Measurements from ENCODE around the gene MTNR1A. TPM values are rescaled to one million over a fixed set of nuclear protein-coding genes. Genes with fewer than 3 reads are reported as not detected.
"Not testable (repeated sequence)": the region's sequence is repeated elsewhere in the genome, so short reads cannot be mapped to it uniquely, and the experiment has no call there.

Gene MTNR1A
- total and polyA plus RNA-seq, 3 donors from 2014 or later: 1.5 to 3.3 (median 1.9) TPM

DNA sequence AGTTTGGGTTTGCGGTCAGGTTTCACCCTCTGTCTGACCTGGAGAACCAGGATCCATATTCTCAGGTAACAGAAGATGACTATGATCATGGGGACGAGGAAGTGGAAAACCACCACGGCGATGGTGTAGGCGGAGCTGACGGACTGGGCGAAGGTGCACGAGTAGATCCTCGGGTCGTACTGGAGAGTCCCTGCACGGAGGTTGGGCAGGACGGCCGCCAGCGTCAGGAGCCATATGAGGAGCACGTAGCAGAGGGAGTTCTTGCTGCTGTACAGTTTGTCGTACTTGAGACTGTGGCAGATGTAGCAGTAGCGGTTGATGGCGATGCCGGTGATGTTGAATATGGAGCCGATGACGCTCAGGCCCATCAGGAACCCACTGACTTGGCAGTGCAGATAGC is 21.3 kb downstream of the MTNR1A start:
- no peak overlapping the region for H3K4me3 ChIP-seq
- 85 to 87% methylated on average over 21 of the region's 21 CpGs for WGBS, 2 donors
- H3K27ac ChIP-seq: no peak overlapping the region
- H3K27me3 ChIP-seq: no peaks in the 10 kb centered on the region
- no peak for DNase-seq
- TF ChIP-seq POLR2A (IDR thresholded peaks at IDR 0.05): no peak
- TF ChIP-seq, protein P1, sequence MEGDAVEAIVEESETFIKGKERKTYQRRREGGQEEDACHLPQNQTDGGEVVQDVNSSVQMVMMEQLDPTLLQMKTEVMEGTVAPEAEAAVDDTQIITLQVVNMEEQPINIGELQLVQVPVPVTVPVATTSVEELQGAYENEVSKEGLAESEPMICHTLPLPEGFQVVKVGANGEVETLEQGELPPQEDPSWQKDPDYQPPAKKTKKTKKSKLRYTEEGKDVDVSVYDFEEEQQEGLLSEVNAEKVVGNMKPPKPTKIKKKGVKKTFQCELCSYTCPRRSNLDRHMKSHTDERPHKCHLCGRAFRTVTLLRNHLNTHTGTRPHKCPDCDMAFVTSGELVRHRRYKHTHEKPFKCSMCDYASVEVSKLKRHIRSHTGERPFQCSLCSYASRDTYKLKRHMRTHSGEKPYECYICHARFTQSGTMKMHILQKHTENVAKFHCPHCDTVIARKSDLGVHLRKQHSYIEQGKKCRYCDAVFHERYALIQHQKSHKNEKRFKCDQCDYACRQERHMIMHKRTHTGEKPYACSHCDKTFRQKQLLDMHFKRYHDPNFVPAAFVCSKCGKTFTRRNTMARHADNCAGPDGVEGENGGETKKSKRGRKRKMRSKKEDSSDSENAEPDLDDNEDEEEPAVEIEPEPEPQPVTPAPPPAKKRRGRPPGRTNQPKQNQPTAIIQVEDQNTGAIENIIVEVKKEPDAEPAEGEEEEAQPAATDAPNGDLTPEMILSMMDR (IDR thresholded peaks at IDR 0.05): no peak
- H3K9me3 ChIP-seq: no peaks in the 10 kb centered on the region
- intact Hi-C loops (cut with DNase I; ENCODE audit: low total_unique reads): no loop called here
- H3K4me1 ChIP-seq: no peaks in the 10 kb centered on the region
- H3K36me3 ChIP-seq (ENCODE audit: low read depth, missing control alignments): no peaks in the 10 kb centered on the region

- DNase-seq; H3K36me3 ChIP-seq (ENCODE audit: low read depth, missing control alignments); intact Hi-C loops (cut with DNase I; ENCODE audit: low total_unique reads); H3K9me3 ChIP-seq; H3K4me3 ChIP-seq; H3K27me3 ChIP-seq; H3K4me1 ChIP-seq; H3K27ac ChIP-seq: not testable (repeated sequence)
- 91 to 96% methylated on average over 4 of the region's 4 CpGs for WGBS, 2 donors
Observed at GRCh38 chr4:186523927-186524326, 31.4 kb downstream of the MTNR1A start.

DNA sequence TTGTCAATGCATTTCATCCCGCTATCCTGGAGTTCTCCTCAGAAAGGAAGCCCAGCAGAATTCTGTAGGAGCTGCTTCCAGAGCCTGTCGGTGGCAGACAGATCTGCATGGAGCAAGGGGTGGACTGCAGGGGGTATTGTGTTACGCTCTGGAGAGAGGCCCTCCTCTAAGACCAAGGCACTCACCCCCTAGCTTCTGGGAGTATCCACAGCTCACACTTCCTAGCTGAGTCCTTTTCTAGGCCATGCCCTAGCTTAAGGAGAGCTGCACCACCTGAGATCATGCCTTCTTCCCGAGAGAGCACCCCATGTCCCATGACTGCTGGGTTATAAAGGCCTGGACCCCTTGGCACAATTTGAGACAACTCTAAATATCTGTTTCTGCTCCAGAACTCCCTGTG is 39.1 kb downstream of the MTNR1A start:
- Histone ChIP-seq H3K27ac (no peak overlapping the region), H3K9me3 (no peaks in the 10 kb centered on the region), H3K36me3 (ENCODE audit: low read depth, missing control alignments) (no peaks in the 10 kb centered on the region), H3K27me3 (no peaks in the 10 kb centered on the region), H3K4me1 (no peaks in the 10 kb centered on the region), H3K4me3 (no peak overlapping the region)
- no peak for TF ChIP-seq POLR2A (IDR thresholded peaks at IDR 0.05)
- TF ChIP-seq, protein P1 (IDR thresholded peaks at IDR 0.05): no peak
- 63 to 70% methylated on average over 4 of the region's 4 CpGs for WGBS, 2 donors
- no peak for DNase-seq
- intact Hi-C loops (cut with DNase I; ENCODE audit: low total_unique reads): no loop called here

DNA sequence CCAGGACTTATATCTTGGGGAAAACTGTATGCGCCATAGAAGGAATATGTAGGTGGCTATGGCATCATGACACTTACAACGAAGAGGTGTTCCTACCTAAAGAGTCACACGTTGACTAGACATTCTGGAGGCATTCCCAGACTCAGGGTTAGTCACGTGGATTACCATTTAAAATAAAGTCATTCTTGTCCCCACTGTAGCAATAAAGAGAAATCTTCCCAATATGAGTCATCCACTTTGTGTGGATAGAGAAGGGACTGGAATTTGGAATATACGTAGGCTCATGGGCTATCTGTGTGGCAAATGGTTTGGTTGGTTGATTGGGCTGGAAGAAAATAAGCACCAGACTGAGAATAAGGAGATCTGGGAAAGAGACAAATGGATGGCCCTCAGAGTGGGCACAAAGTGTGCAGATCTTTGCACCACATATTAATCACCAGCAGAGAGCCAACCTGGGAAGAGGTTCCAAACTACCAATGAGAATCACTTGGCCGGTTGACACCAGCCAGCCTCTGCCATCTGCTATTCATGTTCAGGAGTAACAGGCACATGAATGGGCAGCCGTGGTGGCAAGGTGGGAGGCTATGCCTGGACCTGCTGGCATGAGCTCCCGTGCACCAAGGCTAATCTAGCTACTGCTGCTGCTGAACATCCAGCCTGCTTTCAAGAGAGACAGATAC is 41.0 kb downstream of the MTNR1A start:
- no peaks in the 10 kb centered on the region for H3K4me1 ChIP-seq
- DNase-seq: no peak
- no peaks in the 10 kb centered on the region for H3K27me3 ChIP-seq
- 81 to 88% methylated on average over 8 of the region's 8 CpGs for WGBS, 2 donors
- H3K9me3 ChIP-seq: no peaks in the 10 kb centered on the region
- H3K36me3 ChIP-seq (ENCODE audit: low read depth, missing control alignments): no peaks in the 10 kb centered on the region
- no peak overlapping the region for H3K4me3 ChIP-seq
- intact Hi-C loops (cut with DNase I; ENCODE audit: low total_unique reads): no loop called here
- no peak for TF ChIP-seq POLR2A (IDR thresholded peaks at IDR 0.05)
- TF ChIP-seq, protein P1 (IDR thresholded peaks at IDR 0.05): no peak
- no peak overlapping the region for H3K27ac ChIP-seq

- H3K36me3 ChIP-seq (ENCODE audit: low read depth, missing control alignments); H3K4me3 ChIP-seq; H3K27ac ChIP-seq; H3K9me3 ChIP-seq; intact Hi-C loops (cut with DNase I; ENCODE audit: low total_unique reads); H3K4me1 ChIP-seq; H3K27me3 ChIP-seq; DNase-seq: not testable (repeated sequence)
- 96 to 99% methylated on average over 8 of the region's 8 CpGs for WGBS, 2 donors
Observed at GRCh38 chr4:186504771-186505170, 50.6 kb downstream of the MTNR1A start.

GRCh38 chr4:186502231-186502630 is 53.1 kb downstream of the MTNR1A start:
- WGBS, 2 donors: 37 to 43% methylated on average over 2 of the region's 2 CpGs
- H3K9me3 ChIP-seq: no peaks in the 10 kb centered on the region
- no peaks in the 10 kb centered on the region for H3K36me3 ChIP-seq (ENCODE audit: low read depth, missing control alignments)
- intact Hi-C loops (cut with DNase I; ENCODE audit: low total_unique reads): no loop called here
- no peaks in the 10 kb centered on the region for H3K27me3 ChIP-seq
- H3K4me3 ChIP-seq: no peak overlapping the region
- H3K27ac ChIP-seq: no peak overlapping the region
- no peaks in the 10 kb centered on the region for H3K4me1 ChIP-seq
- DNase-seq: no peak
- TF ChIP-seq, protein P1 (IDR thresholded peaks at IDR 0.05): no peak
- TF ChIP-seq POLR2A (IDR thresholded peaks at IDR 0.05): no peak
